Panc1 (cell line): ENCODE results near the gene NPR2.
A peak's percentile ranks its signal among the peaks of the same experiment; 100 is the strongest.

Experiments used
- POLR2AphosphoS5 ChIP-seq: IDR thresholded peaks from 2 replicates; pipeline ENCODE4 v1.6.1; 2012; ENCODE audit warnings: mild to moderate bottlenecking, low read depth, low read length, moderate library complexity
- SIN3A ChIP-seq: IDR thresholded peaks from 2 replicates; pipeline ENCODE4 v1.6.1; 2012; ENCODE audit warnings: low read depth, mild to moderate bottlenecking, low read length, moderate library complexity, borderline replicate concordance; ENCODE audit not compliant: insufficient read depth
- TCF7L2 ChIP-seq: IDR thresholded peaks from 2 replicates; pipeline ENCODE4 v1.6.1; 2011; ENCODE audit warnings: mild to moderate bottlenecking, low read depth, low read length, inconsistent platforms
- TF ChIP-seq, protein P1 (sequence below): fragments of 450-650 bp; IDR thresholded peaks from 2 replicates; pipeline ENCODE4 v1.5.1; 2017; ENCODE audit warnings: mild to moderate bottlenecking
- TF ChIP-seq, protein P2 (sequence below), 2 experiments: IDR thresholded peaks; 2 replicates each; pipeline ENCODE4 v1.6.1; 2011 to 2012; ENCODE audit warnings: low read depth in 2 of 2, control low read depth in 1 of 2, low read length in 1 of 2, mild to moderate bottlenecking in 1 of 2, moderate library complexity in 1 of 2; ENCODE audit not compliant: insufficient read depth in 1 of 2

DNA sequence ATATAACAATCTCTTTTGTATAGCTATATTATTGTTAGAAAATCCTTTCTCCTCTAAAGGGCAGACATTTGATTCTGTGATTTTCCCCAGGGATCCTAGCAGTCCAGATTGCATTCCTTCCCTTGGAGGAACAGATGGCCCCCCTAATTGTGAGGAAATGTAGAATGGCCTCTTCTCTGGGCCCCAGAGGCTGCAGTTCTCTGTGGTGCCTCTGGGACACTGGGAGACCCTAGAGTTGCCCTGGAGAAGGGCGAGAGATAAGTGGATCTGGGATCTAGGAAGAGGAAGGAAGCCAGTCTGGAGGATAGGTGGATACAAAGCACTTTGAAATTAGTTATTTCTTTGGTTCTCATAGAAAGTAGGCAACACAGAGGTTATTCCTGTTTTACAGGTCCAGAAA lies 25.3 kb downstream of the NPR2 start:
- TF ChIP-seq, protein P1, sequence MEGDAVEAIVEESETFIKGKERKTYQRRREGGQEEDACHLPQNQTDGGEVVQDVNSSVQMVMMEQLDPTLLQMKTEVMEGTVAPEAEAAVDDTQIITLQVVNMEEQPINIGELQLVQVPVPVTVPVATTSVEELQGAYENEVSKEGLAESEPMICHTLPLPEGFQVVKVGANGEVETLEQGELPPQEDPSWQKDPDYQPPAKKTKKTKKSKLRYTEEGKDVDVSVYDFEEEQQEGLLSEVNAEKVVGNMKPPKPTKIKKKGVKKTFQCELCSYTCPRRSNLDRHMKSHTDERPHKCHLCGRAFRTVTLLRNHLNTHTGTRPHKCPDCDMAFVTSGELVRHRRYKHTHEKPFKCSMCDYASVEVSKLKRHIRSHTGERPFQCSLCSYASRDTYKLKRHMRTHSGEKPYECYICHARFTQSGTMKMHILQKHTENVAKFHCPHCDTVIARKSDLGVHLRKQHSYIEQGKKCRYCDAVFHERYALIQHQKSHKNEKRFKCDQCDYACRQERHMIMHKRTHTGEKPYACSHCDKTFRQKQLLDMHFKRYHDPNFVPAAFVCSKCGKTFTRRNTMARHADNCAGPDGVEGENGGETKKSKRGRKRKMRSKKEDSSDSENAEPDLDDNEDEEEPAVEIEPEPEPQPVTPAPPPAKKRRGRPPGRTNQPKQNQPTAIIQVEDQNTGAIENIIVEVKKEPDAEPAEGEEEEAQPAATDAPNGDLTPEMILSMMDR = 0 out of 2 replicates have a peak, but pooled peaks have one; percentile 20
- TF ChIP-seq, protein P2, sequence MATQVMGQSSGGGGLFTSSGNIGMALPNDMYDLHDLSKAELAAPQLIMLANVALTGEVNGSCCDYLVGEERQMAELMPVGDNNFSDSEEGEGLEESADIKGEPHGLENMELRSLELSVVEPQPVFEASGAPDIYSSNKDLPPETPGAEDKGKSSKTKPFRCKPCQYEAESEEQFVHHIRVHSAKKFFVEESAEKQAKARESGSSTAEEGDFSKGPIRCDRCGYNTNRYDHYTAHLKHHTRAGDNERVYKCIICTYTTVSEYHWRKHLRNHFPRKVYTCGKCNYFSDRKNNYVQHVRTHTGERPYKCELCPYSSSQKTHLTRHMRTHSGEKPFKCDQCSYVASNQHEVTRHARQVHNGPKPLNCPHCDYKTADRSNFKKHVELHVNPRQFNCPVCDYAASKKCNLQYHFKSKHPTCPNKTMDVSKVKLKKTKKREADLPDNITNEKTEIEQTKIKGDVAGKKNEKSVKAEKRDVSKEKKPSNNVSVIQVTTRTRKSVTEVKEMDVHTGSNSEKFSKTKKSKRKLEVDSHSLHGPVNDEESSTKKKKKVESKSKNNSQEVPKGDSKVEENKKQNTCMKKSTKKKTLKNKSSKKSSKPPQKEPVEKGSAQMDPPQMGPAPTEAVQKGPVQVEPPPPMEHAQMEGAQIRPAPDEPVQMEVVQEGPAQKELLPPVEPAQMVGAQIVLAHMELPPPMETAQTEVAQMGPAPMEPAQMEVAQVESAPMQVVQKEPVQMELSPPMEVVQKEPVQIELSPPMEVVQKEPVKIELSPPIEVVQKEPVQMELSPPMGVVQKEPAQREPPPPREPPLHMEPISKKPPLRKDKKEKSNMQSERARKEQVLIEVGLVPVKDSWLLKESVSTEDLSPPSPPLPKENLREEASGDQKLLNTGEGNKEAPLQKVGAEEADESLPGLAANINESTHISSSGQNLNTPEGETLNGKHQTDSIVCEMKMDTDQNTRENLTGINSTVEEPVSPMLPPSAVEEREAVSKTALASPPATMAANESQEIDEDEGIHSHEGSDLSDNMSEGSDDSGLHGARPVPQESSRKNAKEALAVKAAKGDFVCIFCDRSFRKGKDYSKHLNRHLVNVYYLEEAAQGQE (IDR thresholded peaks at IDR 0.05; ENCODE audit: insufficient read depth in 1 of 2, low read depth in 2 of 2, low read length in 1 of 2) = no peak
- no peak for TF ChIP-seq POLR2AphosphoS5
- no peak for TF ChIP-seq TCF7L2
- TF ChIP-seq SIN3A = no peak
